NCI-H2107 treated with DMSO at 0.1 percent for 48 hours (cell line): ENCODE data around the gene PKD2L2.
"Not testable (repeated sequence)": the region's sequence is repeated elsewhere in the genome, so short reads cannot be mapped to it uniquely, and the experiment has no call there.

ENCODE experiments used
- DNase-seq: peaks from one replicate; lab custom pipeline; 2025; ENCODE audit not compliant: unreplicated experiment; lab: John Stamatoyannopoulos, UW

PKD2L2 gene

GRCh38 chr5:137887831-137888230 is 1.4 kb upstream of the PKD2L2 start:
- DNase-seq, result no peak

GRCh38 chr5:137888466-137888862 is 793 bp upstream of the PKD2L2 start:
- DNase-seq, result no peak

- no peak for DNase-seq
These were observed 1.6 kb downstream of the PKD2L2 start for GRCh38 chr5:137890845-137891244.

- no peak for DNase-seq
These were observed 2.6 kb downstream of the PKD2L2 start for GRCh38 chr5:137891849-137892248.

- no peak for DNase-seq
These were observed 5.3 kb downstream of the PKD2L2 start for GRCh38 chr5:137894586-137894985.

- DNase-seq, result no peak
These were observed 7.3 kb downstream of the PKD2L2 start for GRCh38 chr5:137896560-137896959.

GRCh38 chr5:137899493-137899892 is 10.2 kb downstream of the PKD2L2 start:
- no peak for DNase-seq

GRCh38 chr5:137901011-137901817 is 12.0 kb downstream of the PKD2L2 start:
- DNase-seq, result no peak

- DNase-seq, result no peak
These were observed 13.3 kb downstream of the PKD2L2 start for GRCh38 chr5:137902408-137903133.

- DNase-seq, result no peak
These were observed 25.5 kb downstream of the PKD2L2 start for GRCh38 chr5:137914758-137915157.

- no peak for DNase-seq
These were observed 27.7 kb downstream of the PKD2L2 start for GRCh38 chr5:137916923-137917322.

GRCh38 chr5:137921931-137922330 is 32.7 kb downstream of the PKD2L2 start:
- DNase-seq, result no peak

GRCh38 chr5:137923856-137924255 is 34.6 kb downstream of the PKD2L2 start:
- DNase-seq, result no peak

GRCh38 chr5:137932800-137933199 is 43.5 kb downstream of the PKD2L2 start:
- no peak for DNase-seq

- peak; percentile 32 for DNase-seq
These were observed 44.2 kb downstream of the PKD2L2 start for GRCh38 chr5:137933491-137933911.

GRCh38 chr5:137935190-137935589 is 45.9 kb downstream of the PKD2L2 start:
- DNase-seq, result no peak

GRCh38 chr5:137935694-137936093 is 46.4 kb downstream of the PKD2L2 start:
- DNase-seq, result no peak

GRCh38 chr5:137937994-137938750 is 48.9 kb downstream of the PKD2L2 start:
- no peak for DNase-seq

- DNase-seq, result no peak
These were observed 49.5 kb downstream of the PKD2L2 start for GRCh38 chr5:137938751-137939143.

- no peak for DNase-seq
These were observed 50.1 kb downstream of the PKD2L2 start for GRCh38 chr5:137939331-137939730.

GRCh38 chr5:137944280-137944679 is 55.0 kb downstream of the PKD2L2 start:
- DNase-seq, result not testable (repeated sequence)

GRCh38 chr5:137945825-137946224 is 56.6 kb downstream of the PKD2L2 start:
- no peak for DNase-seq
